Upper lobe of left lung (tissue), 6 donors: ENCODE data around the gene RELL1. TPM values are rescaled to one million over a fixed set of nuclear protein-coding genes. Genes with fewer than 3 reads are reported as not detected.

ENCODE experiments used
- ATAC-seq, 2 donors: fragments of 200-7000 bp; cut with Tn5 transposase; one replicate each; pipeline ENCODE4 v1.9.1; 2022; ENCODE audit warnings: mild to moderate bottlenecking in 2 of 2, moderate library complexity in 2 of 2; ENCODE audit not compliant: low FRiP score in 2 of 2
- DNase-seq, 2 donors: peaks; one replicate each; pipeline ENCODE4 v3.0.0-alpha.2; 2019 to 2020
- H3K27ac ChIP-seq, 4 donors: fragments of 200-600 bp; sonication (generic); one replicate each; pipeline ENCODE4 v1.5.1; 2016 to 2019
- H3K27me3 ChIP-seq, 4 donors: fragments of 200-600 bp; sonication (generic); one replicate each; pipeline ENCODE4 v1.5.1; 2017 to 2019
- H3K36me3 ChIP-seq, 4 donors: fragments of 200-600 bp; sonication (generic); one replicate each; pipeline ENCODE4 v1.5.1; 2016 to 2019
- H3K4me1 ChIP-seq, 4 donors: fragments of 200-600 bp; sonication (generic); one replicate each; pipeline ENCODE4 v1.5.1; 2018 to 2019
- H3K4me3 ChIP-seq, 4 donors: fragments of 200-600 bp; sonication (generic); one replicate each; pipeline ENCODE4 v1.5.1; 2017 to 2019; ENCODE audit warnings: mild to moderate bottlenecking in 2 of 4, moderate library complexity in 1 of 4
- H3K9me3 ChIP-seq, 4 donors: fragments of 200-600 bp; sonication (generic); one replicate each; pipeline ENCODE4 v1.5.1; 2018 to 2019
- CTCF ChIP-seq, 6 experiments: fragments of 450-650 bp in 4 of 6; fragments of 200-600 bp in 2 of 6; sonication (generic) in 2 of 6; IDR thresholded peaks; one replicate each; pipeline ENCODE4 v1.5.1; 2016 to 2019; ENCODE audit warnings: antibody characterized with exemption in 6 of 6
- EP300 ChIP-seq, 4 donors: sonication (generic); formaldehyde crosslinking; IDR thresholded peaks; one replicate each; pipeline ENCODE4 v1.5.1; 2017; ENCODE audit warnings: antibody characterized with exemption in 4 of 4, control low read depth in 2 of 4
- POLR2A ChIP-seq, 4 donors: fragments of 450-650 bp; IDR thresholded peaks; one replicate each; pipeline ENCODE4 v1.5.1; 2016 to 2017; ENCODE audit warnings: antibody characterized with exemption in 4 of 4, mild to moderate bottlenecking in 2 of 4
- POLR2AphosphoS5 ChIP-seq, 2 donors: sonication (generic); formaldehyde crosslinking; IDR thresholded peaks; one replicate each; pipeline ENCODE4 v1.5.1; 2017; ENCODE audit warnings: antibody characterized with exemption in 2 of 2
- WGBS, 2 donors: methylation state at CpG; one replicate each; pipeline ENCODE4 v1.1.5; 2017 to 2018; 5-methylcytosine and 5-hydroxymethylcytosine counted together
- total RNA-seq, 6 donors: library from RNA; depleted of rRNA in 4 of 6; stranded (reverse); fragments of >200 nt in 4 of 6; gene quantifications; one replicate each; pipeline versions ENCODE4 v1.1.0 to v1.2.1, GENCODE V29; 2016 to 2021
- donor health status: DM: no; HTN: no; CAD: no; lungs with moderate emphysema.
- donor health status: DM: no; HTN: yes; CAD: no; lungs with severe emphysema.

Gene RELL1
- total RNA-seq, 6 donors from 2014 or later, result 21.2 to 58.8 (median 40.7) TPM

GRCh38 chr4:37710491-37710890 is 24.3 kb upstream of the RELL1 start:
- Histone ChIP-seq H3K4me3 (no peak overlapping the region), H3K4me1 (no peaks in the 10 kb centered on the region), H3K9me3 (no peaks in the 10 kb centered on the region), H3K36me3 (no peaks in the 10 kb centered on the region), H3K27ac (no peak overlapping the region), H3K27me3 (no peaks in the 10 kb centered on the region)
- TF ChIP-seq CTCF (IDR thresholded peaks at IDR 0.05), result no peak
- no peak for TF ChIP-seq POLR2AphosphoS5 (IDR thresholded peaks at IDR 0.05)
- no peak for TF ChIP-seq EP300 (IDR thresholded peaks at IDR 0.05)
- 72 to 92% methylated on average over 1 of the region's 1 CpG for WGBS, 2 donors
- ATAC-seq (no peak), DNase-seq (no peak)

GRCh38 chr4:37706032-37706431 is 19.9 kb upstream of the RELL1 start:
- 96 to 97% methylated on average over 3 of the region's 3 CpGs for WGBS, 2 donors
- Histone ChIP-seq H3K4me1 (no peaks in the 10 kb centered on the region), H3K36me3 (no peaks in the 10 kb centered on the region), H3K27ac (no peak overlapping the region), H3K4me3 (no peak overlapping the region), H3K27me3 (no peaks in the 10 kb centered on the region), H3K9me3 (no peaks in the 10 kb centered on the region)
- TF ChIP-seq POLR2A (IDR thresholded peaks at IDR 0.05), result no peak
- TF ChIP-seq POLR2AphosphoS5 (IDR thresholded peaks at IDR 0.05), result no peak
- no peak for TF ChIP-seq EP300 (IDR thresholded peaks at IDR 0.05)
- no peak for TF ChIP-seq CTCF (IDR thresholded peaks at IDR 0.05)
- DNase-seq, result no peak
- no peak for ATAC-seq

GRCh38 chr4:37705571-37705970 is 19.4 kb upstream of the RELL1 start:
- H3K9me3 ChIP-seq, result no peaks in the 10 kb centered on the region
- no peaks in the 10 kb centered on the region for H3K27me3 ChIP-seq
- H3K36me3 ChIP-seq, result no peaks in the 10 kb centered on the region
- no peak for TF ChIP-seq POLR2AphosphoS5 (IDR thresholded peaks at IDR 0.05)
- H3K4me1 ChIP-seq, result no peaks in the 10 kb centered on the region
- 88 to 92% methylated on average over 5 of the region's 5 CpGs for WGBS, 2 donors
- ATAC-seq (no peak), DNase-seq (no peak)
- no peak overlapping the region for H3K27ac ChIP-seq
- no peak overlapping the region for H3K4me3 ChIP-seq

GRCh38 chr4:37699868-37700481 is 13.8 kb upstream of the RELL1 start:
- TF ChIP-seq CTCF (IDR thresholded peaks at IDR 0.05) (no peak), EP300 (IDR thresholded peaks at IDR 0.05) (no peak), POLR2AphosphoS5 (IDR thresholded peaks at IDR 0.05) (no peak), POLR2A (IDR thresholded peaks at IDR 0.05) (no peak)
- Histone ChIP-seq H3K27ac (no peak overlapping the region), H3K36me3 (no peaks in the 10 kb centered on the region), H3K4me1 (no peaks in the 10 kb centered on the region), H3K27me3 (no peaks in the 10 kb centered on the region), H3K9me3 (no peaks in the 10 kb centered on the region), H3K4me3 (no peak overlapping the region)
- DNase-seq (no peak), ATAC-seq (no peak)
- 65 to 73% methylated on average over 5 of the region's 5 CpGs for WGBS, 2 donors

- H3K27ac ChIP-seq, result no peak overlapping the region
- no peaks in the 10 kb centered on the region for H3K27me3 ChIP-seq
- DNase-seq (no peak), ATAC-seq (no peak)
- 93 to 94% methylated on average over 3 of the region's 3 CpGs for WGBS, 2 donors
- TF ChIP-seq EP300 (IDR thresholded peaks at IDR 0.05) (no peak), POLR2AphosphoS5 (IDR thresholded peaks at IDR 0.05) (no peak), POLR2A (IDR thresholded peaks at IDR 0.05) (no peak), CTCF (IDR thresholded peaks at IDR 0.05) (no peak)
- no peaks in the 10 kb centered on the region for H3K4me1 ChIP-seq
- H3K9me3 ChIP-seq, result no peaks in the 10 kb centered on the region
- H3K36me3 ChIP-seq, result no peaks in the 10 kb centered on the region
- no peak overlapping the region for H3K4me3 ChIP-seq
Measured at GRCh38 chr4:37697566-37697965, 11.4 kb upstream of the RELL1 start.
